Ishikawa (cell line): Measurements from ENCODE around the gene ATP1B3.
A peak's percentile ranks its signal among the peaks of the same experiment; 100 is the strongest.

Experiments
- CEBPB ChIP-seq: IDR thresholded peaks from 2 replicates; pipeline ENCODE4 v1.6.1; 2012
- EP300 ChIP-seq: IDR thresholded peaks from 2 replicates; pipeline ENCODE4 v1.6.1; 2012; ENCODE audit warnings: borderline replicate concordance
- FOXM1 ChIP-seq: IDR thresholded peaks from 2 replicates; pipeline ENCODE4 v1.6.1; 2012; ENCODE audit warnings: low read depth, borderline replicate concordance
- TAF1 ChIP-seq: IDR thresholded peaks from 2 replicates; pipeline ENCODE4 v1.6.1; 2012; ENCODE audit warnings: low read depth, mild to moderate bottlenecking
- TCF12 ChIP-seq: IDR thresholded peaks from 2 replicates; pipeline ENCODE4 v1.6.1; 2012; ENCODE audit warnings: low read depth
- YY1 ChIP-seq: IDR thresholded peaks from 2 replicates; pipeline ENCODE4 v1.6.1; 2012; ENCODE audit warnings: low read depth
- ZBTB7A ChIP-seq: IDR thresholded peaks from 2 replicates; pipeline ENCODE4 v1.6.1; 2012; ENCODE audit warnings: low read depth

DNA sequence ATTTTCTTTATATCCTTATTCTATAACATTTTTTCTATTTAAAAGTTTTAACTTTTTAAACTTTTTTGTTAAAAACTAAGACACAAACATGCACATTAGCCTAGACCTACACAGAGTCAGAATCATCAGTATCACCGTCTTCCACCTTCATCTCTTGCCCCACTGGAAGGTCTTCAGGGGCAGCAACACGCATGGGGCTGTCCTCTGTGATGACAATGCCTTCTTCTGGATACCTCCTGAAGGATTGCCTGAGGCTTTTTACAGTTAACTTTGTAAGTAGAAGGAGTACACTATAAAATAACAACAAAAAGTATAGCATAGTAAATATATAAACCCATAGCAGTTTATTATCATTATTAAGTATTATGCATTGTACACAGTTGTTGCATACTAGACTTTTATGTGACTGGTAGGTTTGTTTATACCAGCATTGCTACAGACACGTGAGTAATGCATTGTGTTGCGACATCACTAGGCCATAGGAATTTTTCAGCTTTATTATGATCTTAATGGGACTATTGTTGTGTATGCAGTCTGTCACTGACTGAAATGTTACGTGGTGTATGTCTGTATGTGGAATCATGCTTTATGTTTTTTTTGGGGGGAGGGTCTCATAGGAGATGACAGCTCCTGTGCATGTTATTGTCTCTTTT is 18.2 kb downstream of the ATP1B3 start:
- TF ChIP-seq CEBPB (peak; percentile 95), ZBTB7A (no peak), YY1 (no peak), TCF12 (no peak), FOXM1 (no peak), TAF1 (no peak), EP300 (no peak)
